Transverse colon (tissue), 4 donors: Measurements from ENCODE around the gene LYVE1. TPM values are rescaled to one million over a fixed set of nuclear protein-coding genes. Genes with fewer than 3 reads are reported as not detected.

Source experiments
- DNase-seq: peaks from one replicate; pipeline ENCODE4 v3.0.0-alpha.2; 2019
- H3K27ac ChIP-seq, 4 donors: fragments of 200-600 bp; sonication (generic); 2 replicates each; pipeline ENCODE4 v1.5.1; 2016 to 2018; ENCODE audit warnings: inconsistent platforms in 4 of 4
- H3K27me3 ChIP-seq: fragments of 200-600 bp; sonication (generic); 2 replicates; pipeline ENCODE4 v1.5.1; 2017; ENCODE audit warnings: inconsistent platforms
- H3K36me3 ChIP-seq, 4 donors: fragments of 200-600 bp; sonication (generic); 2 replicates each; pipeline ENCODE4 v1.5.1; 2017 to 2019; ENCODE audit warnings: inconsistent platforms in 4 of 4
- H3K4me1 ChIP-seq, 4 donors: fragments of 200-600 bp; sonication (generic); 2 replicates each; pipeline ENCODE4 v1.5.1; 2017 to 2020; ENCODE audit warnings: inconsistent platforms in 4 of 4
- H3K4me3 ChIP-seq, 4 donors: fragments of 200-600 bp; sonication (generic); 1 replicate in 1 of 4; 2 replicates in 3 of 4; pipeline versions ENCODE4 v1.5.1 to v1.6.1; 2017 to 2019; ENCODE audit warnings: inconsistent platforms in 4 of 4
- H3K9me3 ChIP-seq, 2 donors: fragments of 200-600 bp; sonication (generic); 2 replicates each; pipeline ENCODE4 v1.5.1; 2017 to 2019; ENCODE audit warnings: inconsistent platforms in 2 of 2
- CTCF ChIP-seq, 5 experiments: fragments of 200-600 bp in 3 of 5; fragments of 450-650 bp in 2 of 5; sonication (generic) in 3 of 5; IDR thresholded peaks; 1 replicate in 2 of 5; 2 replicates in 3 of 5; pipeline ENCODE4 v1.5.1; 2016 to 2017; ENCODE audit warnings: antibody characterized with exemption in 5 of 5, inconsistent platforms in 3 of 5, mild to moderate bottlenecking in 2 of 5, moderate library complexity in 1 of 5
- EP300 ChIP-seq: sonication (generic); formaldehyde crosslinking; IDR thresholded peaks from one replicate; pipeline ENCODE4 v1.6.1; 2017; ENCODE audit warnings: antibody characterized with exemption, low read depth
- POLR2A ChIP-seq: fragments of 450-650 bp; IDR thresholded peaks from one replicate; pipeline ENCODE4 v1.6.1; 2016; ENCODE audit warnings: antibody characterized with exemption, mild to moderate bottlenecking, moderate library complexity
- POLR2AphosphoS5 ChIP-seq, 3 donors: sonication (generic); formaldehyde crosslinking; IDR thresholded peaks; one replicate each; pipeline ENCODE4 v1.6.1; 2016; ENCODE audit warnings: antibody characterized with exemption in 3 of 3
- WGBS, 2 donors: methylation state at CpG; one replicate each; pipeline ENCODE4 v1.1.5; 2018; ENCODE audit warnings: low coverage in 1 of 2; 5-methylcytosine and 5-hydroxymethylcytosine counted together
- in situ Hi-C, 4 donors: fragments of 200-750 bp; cut with MboI; loops; one replicate each; pipeline versions ENCODE4 v1.15.0 to v1.15.1; 2017; ENCODE audit warnings: low sequenced_read_pairs in 3 of 4, low pct_ligation_motif_present in 1 of 4, low pct_unique_long_range_greater_than_20kb in 1 of 4
- intact Hi-C: fragments of 100-400 bp; cut with DNase I; formaldehyde crosslinking; loops from one replicate; pipeline ENCODE4 v1.15.1; 2023; ENCODE audit warnings: low total_unique reads
- total RNA-seq, 4 donors: library from RNA; depleted of rRNA; stranded (reverse); fragments of >200 nt; gene quantifications; one replicate each; pipeline ENCODE4 v1.1.0, GENCODE V29; 2016

The LYVE1 gene
- total RNA-seq, 4 donors from 2014 or later = 8.2 to 41.6 (median 31.7) TPM

DNA sequence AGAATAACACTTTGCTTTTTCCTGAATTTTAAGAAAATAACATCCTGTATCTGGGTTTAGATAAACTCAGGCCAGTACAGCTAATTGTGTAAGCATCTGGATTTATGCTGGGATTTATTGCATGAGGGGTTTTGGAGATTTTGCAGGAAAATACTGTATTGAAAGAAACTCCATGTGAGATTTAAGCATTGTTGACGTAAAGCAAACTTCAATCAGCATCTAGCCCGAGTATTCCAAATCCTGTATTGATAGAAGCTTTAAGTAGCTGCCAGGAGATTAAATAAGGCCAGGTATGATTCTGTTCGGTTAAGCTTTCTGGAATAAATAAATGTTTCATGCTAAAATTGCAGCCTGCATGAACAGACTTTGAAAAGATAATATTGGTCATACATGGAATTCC lies 36.3 kb upstream of the LYVE1 start:
- intact Hi-C loops = no loop called here
- peak overlapping the region; percentile 52 to 84 (median 80) for H3K27ac ChIP-seq
- WGBS, 2 donors = 75% methylated on average over 3 of the region's 3 CpGs; no CpG with 5 or more reads in 1 of the 2 donors

GRCh38 chr11:10604340-10604748 lies 35.9 kb upstream of the LYVE1 start:
- Histone ChIP-seq H3K4me3 (no peak overlapping the region), H3K36me3 (no peaks in the 10 kb centered on the region), H3K27ac (peak overlapping the region; percentile 52 to 84 (median 80)), H3K9me3 (no peaks in the 10 kb centered on the region), H3K27me3 (no peaks in the 10 kb centered on the region), H3K4me1 (peaks cover 2 to 34% (median 21%) of the 10 kb centered on the region in 4 donors)
- no peak for TF ChIP-seq POLR2A
- peak in 1 of 3 donors; percentile 36 for TF ChIP-seq POLR2AphosphoS5 (IDR thresholded peaks at IDR 0.05)
- DNase-seq = peak; percentile 40
- in situ Hi-C loops (no loop called here), intact Hi-C loops (no loop called here)
- 57 to 66% methylated on average over 6 to 9 of the region's 9 CpGs for WGBS, 2 donors

More for the DNA sequence above, 36.3 kb upstream of the LYVE1 start:
- in situ Hi-C loops = no loop called here
- no peak for TF ChIP-seq POLR2A
- no peak for TF ChIP-seq EP300
- TF ChIP-seq POLR2AphosphoS5 (IDR thresholded peaks at IDR 0.05) = no peak
- TF ChIP-seq CTCF (IDR thresholded peaks at IDR 0.05) = no peak
- no peaks in the 10 kb centered on the region for H3K27me3 ChIP-seq
- no peak for DNase-seq
- no peak overlapping the region for H3K4me3 ChIP-seq
- peaks cover 2 to 30% (median 19%) of the 10 kb centered on the region in 4 donors for H3K4me1 ChIP-seq
- H3K9me3 ChIP-seq = no peaks in the 10 kb centered on the region
- H3K36me3 ChIP-seq = no peaks in the 10 kb centered on the region

GRCh38 chr11:10603721-10604297 lies 35.3 kb upstream of the LYVE1 start:
- in situ Hi-C loops = no loop called here
- WGBS, 2 donors = 60 to 95% methylated on average over 1 to 5 of the region's 5 CpGs
- intact Hi-C loops = no loop called here
- peaks cover 2 to 39% (median 24%) of the 10 kb centered on the region in 4 donors for H3K4me1 ChIP-seq
- no peak for DNase-seq
- H3K27me3 ChIP-seq = no peaks in the 10 kb centered on the region
- H3K4me3 ChIP-seq = no peak overlapping the region
- H3K36me3 ChIP-seq = no peaks in the 10 kb centered on the region
- H3K27ac ChIP-seq = peak overlapping the region; percentile 52 to 84 (median 80)
- TF ChIP-seq POLR2AphosphoS5 (IDR thresholded peaks at IDR 0.05) (no peak), CTCF (IDR thresholded peaks at IDR 0.05) (no peak), POLR2A (no peak), EP300 (no peak)
- H3K9me3 ChIP-seq = no peaks in the 10 kb centered on the region

- H3K4me3 ChIP-seq = no peak overlapping the region
- peaks cover 2 to 47% (median 24%) of the 10 kb centered on the region in 4 donors for H3K4me1 ChIP-seq
- H3K27ac ChIP-seq = peak overlapping the region; percentile 52 to 84 (median 80)
- DNase-seq = no peak
- no peaks in the 10 kb centered on the region for H3K9me3 ChIP-seq
- WGBS, 2 donors = 96% methylated on average over 12 of the region's 12 CpGs; no CpG with 5 or more reads in 1 of the 2 donors
- TF ChIP-seq POLR2AphosphoS5 (IDR thresholded peaks at IDR 0.05) = no peak
- no peak for TF ChIP-seq POLR2A
- TF ChIP-seq CTCF (IDR thresholded peaks at IDR 0.05) = no peak
- TF ChIP-seq EP300 = no peak
- in situ Hi-C loops (no loop called here), intact Hi-C loops (no loop called here)
- no peaks in the 10 kb centered on the region for H3K27me3 ChIP-seq
- H3K36me3 ChIP-seq = no peaks in the 10 kb centered on the region
Measured at GRCh38 chr11:10602945-10603344, 34.5 kb upstream of the LYVE1 start.
